GM20431 (cell line): Measurements from ENCODE around the gene MAS1L.
"Not testable (repeated sequence)": the region's sequence is repeated elsewhere in the genome, so short reads cannot be mapped to it uniquely, and the experiment has no call there.

Source experiments
- in situ Hi-C: fragments of 300-500 bp; cut with MseI, MboI; formaldehyde crosslinking; loops from one replicate; pipeline ENCODE4 v1.15.0; 2020; ENCODE audit warnings: low sequenced_read_pairs; ENCODE audit not compliant: unreplicated experiment

The MAS1L gene

GRCh38 chr6:29486577-29486976, 1.2 kb downstream of the MAS1L start:
- in situ Hi-C loops, result no loop called here

GRCh38 chr6:29483735-29484134, 4.0 kb downstream of the MAS1L start:
- in situ Hi-C loops, result no loop called here

- in situ Hi-C loops, result no loop called here
These were observed 4.6 kb downstream of the MAS1L start for GRCh38 chr6:29483186-29483585.

- in situ Hi-C loops, result no loop called here
These were observed 8.2 kb downstream of the MAS1L start for GRCh38 chr6:29479560-29479959.

GRCh38 chr6:29478740-29479139, 9.0 kb downstream of the MAS1L start:
- in situ Hi-C loops, result no loop called here

GRCh38 chr6:29477923-29478450, 9.8 kb downstream of the MAS1L start:
- in situ Hi-C loops, result no loop called here

- in situ Hi-C loops, result no loop called here
These were observed 12.8 kb downstream of the MAS1L start for GRCh38 chr6:29474996-29475395.

GRCh38 chr6:29466241-29466640, 21.5 kb downstream of the MAS1L start:
- in situ Hi-C loops, result no loop called here

GRCh38 chr6:29465801-29466200, 22.0 kb downstream of the MAS1L start:
- in situ Hi-C loops, result no loop called here

GRCh38 chr6:29465279-29465678, 22.5 kb downstream of the MAS1L start:
- in situ Hi-C loops, result no loop called here

- in situ Hi-C loops, result no loop called here
These were observed 25.7 kb downstream of the MAS1L start for GRCh38 chr6:29462022-29462421.

- in situ Hi-C loops, result no loop called here
These were observed 26.5 kb downstream of the MAS1L start for GRCh38 chr6:29461021-29461814.

- in situ Hi-C loops, result no loop called here
These were observed 30.8 kb downstream of the MAS1L start, which contains the start of the genes OR11A1 and OR2H1 for GRCh38 chr6:29456971-29457370. OR11A1 (minus strand) TSS chr6:29457071; CDS start chr6:29427641, 29,430 bp downstream. OR2H1 (plus strand) TSS chr6:29457155; CDS start chr6:29461770, 4,615 bp downstream.

GRCh38 chr6:29451471-29452193, 36.1 kb downstream of the MAS1L start:
- in situ Hi-C loops, result no loop called here

- in situ Hi-C loops, result no loop called here
These were observed 40.1 kb downstream of the MAS1L start for GRCh38 chr6:29447670-29448069.

GRCh38 chr6:29444031-29444430, 43.7 kb downstream of the MAS1L start:
- in situ Hi-C loops, result not testable (repeated sequence)

- in situ Hi-C loops, result no loop called here
These were observed 45.0 kb downstream of the MAS1L start for GRCh38 chr6:29442719-29443118.

- in situ Hi-C loops, result no loop called here
These were observed 48.8 kb downstream of the MAS1L start, which contains the start of gene OR10C1 for GRCh38 chr6:29439006-29439405. OR10C1 (plus strand) TSS chr6:29439306; CDS start chr6:29440016, 710 bp downstream.

- in situ Hi-C loops, result not testable (repeated sequence)
These were observed 51.0 kb downstream of the MAS1L start for GRCh38 chr6:29436730-29437129.
